DND-41 (cell line): ENCODE measurements around the gene MYL3.

Source experiments
- ATAC-seq: fragments of 200-7000 bp; cut with Tn5 transposase; 3 replicates; pipeline ENCODE4 v1.9.1; 2021; ENCODE audit warnings: low read depth; ENCODE audit not compliant: insufficient read depth
- DNase-seq: peaks from one replicate; pipeline ENCODE4 v3.0.0-alpha.2; 2020
- H2AFZ ChIP-seq: 2 replicates; pipeline ENCODE4 v1.6.0; 2012; ENCODE audit warnings: low read depth, low read length
- H3K27ac ChIP-seq: 2 replicates; pipeline ENCODE4 v1.5.1; 2012; ENCODE audit warnings: low read length, inconsistent platforms
- H3K27me3 ChIP-seq: fragments of 200-600 bp; sonication (generic); 2 replicates; pipeline ENCODE4 v1.6.0; 2012; ENCODE audit warnings: low read length, mild to moderate bottlenecking, inconsistent platforms; ENCODE audit not compliant: insufficient read depth, poor library complexity
- H3K36me3 ChIP-seq: 2 replicates; pipeline ENCODE4 v1.5.1; 2012; ENCODE audit warnings: low read length, inconsistent platforms; ENCODE audit not compliant: insufficient read depth
- H3K4me1 ChIP-seq: 2 replicates; pipeline ENCODE4 v1.5.1; 2012; ENCODE audit warnings: mild to moderate bottlenecking, low read length; ENCODE audit not compliant: insufficient read depth
- H3K4me2 ChIP-seq: 2 replicates; pipeline ENCODE4 v1.6.0; 2012; ENCODE audit warnings: mild to moderate bottlenecking, moderate library complexity, low read length, inconsistent platforms; ENCODE audit not compliant: insufficient read depth
- H3K4me3 ChIP-seq, 2 experiments: fragments of 200-600 bp in 1 of 2; shearing (Covaris generic) in 1 of 2; 2 replicates each; pipeline ENCODE4 v1.5.1; 2012 to 2016; ENCODE audit warnings: inconsistent platforms in 2 of 2, low read length in 2 of 2, mild to moderate bottlenecking in 2 of 2, low read depth in 1 of 2, moderate library complexity in 1 of 2
- H3K79me2 ChIP-seq: 2 replicates; pipeline ENCODE4 v1.6.0; 2012; ENCODE audit warnings: low read length, inconsistent platforms; ENCODE audit not compliant: insufficient read depth
- H3K9ac ChIP-seq: 2 replicates; pipeline ENCODE4 v1.6.0; 2012; ENCODE audit warnings: low read depth, mild to moderate bottlenecking, inconsistent platforms, low read length, moderate library complexity
- H3K9me3 ChIP-seq: 2 replicates; pipeline ENCODE4 v1.5.1; 2012; ENCODE audit warnings: low read length, moderate library complexity, mild to moderate bottlenecking, inconsistent platforms; ENCODE audit not compliant: insufficient read depth, severe bottlenecking
- H4K20me1 ChIP-seq: 2 replicates; pipeline ENCODE4 v1.6.0; 2012; ENCODE audit warnings: low read length; ENCODE audit not compliant: insufficient read depth
- CTCF ChIP-seq: IDR thresholded peaks from 2 replicates; pipeline ENCODE4 v1.5.1; 2012; ENCODE audit warnings: borderline replicate concordance, low read length, moderate library complexity, mild to moderate bottlenecking; ENCODE audit not compliant: poor library complexity, severe bottlenecking; ENCODE audit errors: extremely low read depth
- EZH2 ChIP-seq: IDR thresholded peaks from 3 replicates; pipeline ENCODE4 v1.6.1; 2012; ENCODE audit warnings: borderline replicate concordance, low read depth, mild to moderate bottlenecking, moderate library complexity, low read length, inconsistent platforms; ENCODE audit not compliant: severe bottlenecking

MYL3 gene

GRCh38 chr3:46860017-46860809 lies 3.0 kb downstream of the MYL3 start:
- no peaks in the 10 kb centered on the region for H3K36me3 ChIP-seq
- peak; percentile 35 for DNase-seq
- H3K9me3 ChIP-seq, result no peaks in the 10 kb centered on the region
- no peak overlapping the region for H3K4me2 ChIP-seq
- H3K9ac ChIP-seq, result no peak overlapping the region
- H3K4me1 ChIP-seq, result no peaks in the 10 kb centered on the region
- no peaks in the 10 kb centered on the region for H3K27me3 ChIP-seq
- no peak overlapping the region for H2AFZ ChIP-seq
- H3K79me2 ChIP-seq, result no peaks in the 10 kb centered on the region
- ATAC-seq, result peak; percentile 65; the same call in 2 of the 3 replicates
- no peak overlapping the region for H3K4me3 ChIP-seq
- no peak overlapping the region for H3K27ac ChIP-seq
- TF ChIP-seq EZH2 (no peak), CTCF (peak; percentile 61)
- no peaks in the 10 kb centered on the region for H4K20me1 ChIP-seq

GRCh38 chr3:46859001-46859710 lies 4.1 kb downstream of the MYL3 start:
- no peak overlapping the region for H3K9ac ChIP-seq
- no peaks in the 10 kb centered on the region for H3K27me3 ChIP-seq
- DNase-seq (no peak), ATAC-seq (no peak)
- no peaks in the 10 kb centered on the region for H4K20me1 ChIP-seq
- H3K27ac ChIP-seq, result no peak overlapping the region
- H3K79me2 ChIP-seq, result no peaks in the 10 kb centered on the region
- no peaks in the 10 kb centered on the region for H3K36me3 ChIP-seq
- TF ChIP-seq EZH2 (no peak), CTCF (no peak)
- no peak overlapping the region for H3K4me3 ChIP-seq
- no peaks in the 10 kb centered on the region for H3K4me1 ChIP-seq
- no peak overlapping the region for H3K4me2 ChIP-seq
- no peaks in the 10 kb centered on the region for H3K9me3 ChIP-seq
- no peak overlapping the region for H2AFZ ChIP-seq

- Histone ChIP-seq H3K79me2 (no peaks in the 10 kb centered on the region), H3K9ac (no peak overlapping the region), H3K4me1 (no peaks in the 10 kb centered on the region), H3K4me2 (no peak overlapping the region), H2AFZ (no peak overlapping the region), H4K20me1 (no peaks in the 10 kb centered on the region), H3K9me3 (no peaks in the 10 kb centered on the region), H3K36me3 (no peaks in the 10 kb centered on the region), H3K27ac (no peak overlapping the region), H3K27me3 (no peaks in the 10 kb centered on the region), H3K4me3 (no peak overlapping the region)
- ATAC-seq (no peak), DNase-seq (no peak)
- no peak for TF ChIP-seq CTCF
- TF ChIP-seq EZH2, result no peak
These were observed 4.8 kb downstream of the MYL3 start for GRCh38 chr3:46858456-46858855.
